GM19397 (cell line): ENCODE data around the gene DSCAML1.

Source experiments
- ATAC-seq: cut with Tn5 transposase; IDR thresholded peaks from one replicate; pipeline ENCODE4 v1.9.1; 2021; ENCODE audit warnings: mild to moderate bottlenecking, moderate library complexity; ENCODE audit not compliant: unreplicated experiment

The DSCAML1 gene

DNA sequence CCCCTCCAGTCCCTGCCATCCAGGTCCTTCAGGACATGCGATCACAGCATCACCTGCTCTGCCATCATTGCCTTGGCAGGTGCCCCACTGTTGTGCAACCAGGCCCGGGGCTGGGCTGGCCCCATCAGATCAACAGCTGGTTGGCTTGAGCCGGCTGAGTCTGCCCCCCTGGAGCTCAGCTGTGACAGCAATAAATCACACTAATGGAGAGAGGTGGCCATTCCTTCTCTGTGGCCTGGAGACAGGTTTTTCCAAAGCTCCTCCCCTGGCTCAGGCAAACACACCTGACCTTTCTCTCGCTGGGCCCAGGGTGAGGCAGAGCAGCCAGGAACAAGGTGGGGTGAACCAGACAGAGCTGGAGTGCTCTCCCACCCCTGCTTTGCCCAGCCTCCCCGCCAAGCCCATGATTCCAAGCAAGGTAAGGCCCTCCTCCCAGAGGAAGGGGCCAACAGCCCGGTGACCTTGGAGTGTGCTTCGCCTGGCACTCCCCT is 36.4 kb upstream of the DSCAML1 start:
- no peak for ATAC-seq

DNA sequence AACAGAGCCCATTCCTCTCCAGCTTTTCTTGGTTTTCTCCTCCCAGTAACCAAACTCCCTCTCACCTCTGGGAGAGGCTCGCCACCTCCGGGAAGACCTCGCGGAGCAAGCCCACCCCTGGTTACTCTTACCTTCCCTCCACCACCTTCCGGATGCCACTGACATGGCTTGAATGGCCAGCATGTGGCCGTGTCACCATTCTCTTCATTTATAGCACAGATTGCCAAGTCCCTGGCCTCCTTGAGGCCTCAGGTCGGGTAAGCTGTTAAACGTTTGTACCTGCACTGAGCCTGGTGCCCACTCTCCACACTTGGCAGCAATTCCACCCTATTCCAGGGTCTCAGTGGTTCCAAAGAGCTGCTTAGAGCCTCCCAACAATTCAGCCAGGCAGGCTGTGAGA is 35.5 kb upstream of the DSCAML1 start:
- ATAC-seq = no peak

DNA sequence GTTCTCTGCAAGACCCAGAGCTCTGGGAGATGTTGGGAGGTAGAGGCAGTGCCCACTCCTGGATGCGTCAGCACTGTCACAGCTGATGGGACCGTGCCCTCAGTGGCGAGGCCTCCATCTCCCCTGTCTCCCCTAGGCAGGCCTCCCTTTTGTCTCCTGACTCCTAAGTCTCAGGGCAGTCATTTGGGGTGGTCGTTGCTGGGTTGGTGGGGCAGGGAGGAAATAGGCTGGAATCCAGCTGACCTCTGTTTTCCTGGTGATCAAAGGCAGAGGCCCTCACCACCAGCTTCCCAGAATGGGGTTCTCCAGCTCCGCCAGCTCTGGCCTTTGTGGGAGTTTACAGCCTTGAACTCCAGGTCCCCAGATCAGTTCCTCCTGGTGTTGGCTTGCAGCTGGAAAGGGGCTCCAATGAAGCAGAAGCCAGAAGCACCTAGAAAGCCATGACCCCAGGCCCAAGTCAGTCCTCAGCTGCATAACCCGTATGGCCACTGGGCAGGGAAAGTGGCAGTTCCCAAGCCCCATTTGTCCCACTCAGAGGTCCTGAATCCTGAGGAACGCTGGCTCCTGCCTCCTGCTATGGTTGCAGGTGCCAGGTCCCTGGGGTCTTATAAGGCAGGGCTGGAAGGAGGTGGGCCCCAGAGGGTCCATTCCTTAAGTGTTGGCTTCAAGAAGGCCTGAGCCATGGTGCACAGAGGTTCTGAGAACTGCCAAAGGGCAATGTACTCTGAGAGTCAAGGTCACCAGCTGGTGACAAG is 34.8 kb upstream of the DSCAML1 start:
- ATAC-seq = no peak

DNA sequence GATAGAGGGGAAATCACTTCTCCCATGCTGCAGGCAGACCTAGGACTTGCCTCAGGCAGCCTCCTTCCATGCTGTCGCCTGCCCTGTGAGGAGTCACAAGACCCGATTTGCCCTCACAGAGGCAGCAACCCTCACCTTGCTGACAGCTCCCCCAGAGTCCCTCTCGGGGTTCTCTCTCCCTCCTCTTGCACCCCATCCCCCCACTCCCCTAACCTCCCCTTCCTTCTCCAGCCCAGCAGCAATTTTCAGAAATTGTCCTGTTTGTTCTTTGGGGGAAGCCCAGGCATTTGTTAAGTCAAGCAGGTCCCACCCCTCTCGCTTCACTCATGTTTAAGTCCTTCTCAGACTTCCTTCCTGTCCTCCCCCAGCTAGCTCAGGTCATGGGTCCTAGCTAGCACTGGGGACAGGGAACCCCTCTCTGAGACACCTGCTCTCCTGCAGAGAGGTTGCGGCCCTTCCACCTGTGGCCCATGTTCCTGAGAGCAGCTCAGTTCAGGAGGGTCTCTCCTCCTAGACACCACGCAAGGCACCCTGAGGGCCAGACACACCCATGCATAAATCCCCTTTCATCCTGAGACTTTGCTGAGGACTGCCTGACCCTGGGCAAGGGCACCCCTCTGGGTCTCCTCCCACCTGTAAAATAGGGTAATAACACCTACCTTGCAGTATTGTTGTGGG is 33.8 kb upstream of the DSCAML1 start:
- ATAC-seq = no peak

DNA sequence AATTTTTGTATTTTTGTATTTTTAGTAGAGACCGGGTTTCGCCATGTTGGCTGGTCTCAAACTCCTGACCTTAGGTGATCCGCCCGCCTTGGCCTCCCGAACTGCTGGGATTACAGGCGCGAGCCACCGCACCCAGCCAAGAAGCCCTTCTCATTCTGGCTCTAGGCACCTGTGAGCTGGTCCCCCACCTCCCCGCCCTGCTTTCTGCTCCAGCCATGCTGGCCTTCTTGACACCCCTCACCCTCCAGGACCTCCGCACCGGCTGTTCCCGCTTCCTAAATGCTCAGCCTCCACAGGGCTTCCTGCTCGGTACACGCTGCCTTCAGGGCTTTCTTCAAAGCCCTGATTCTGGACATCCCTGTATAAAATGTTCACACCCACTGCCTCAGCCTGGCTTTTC is 33.1 kb upstream of the DSCAML1 start:
- no peak for ATAC-seq

DNA sequence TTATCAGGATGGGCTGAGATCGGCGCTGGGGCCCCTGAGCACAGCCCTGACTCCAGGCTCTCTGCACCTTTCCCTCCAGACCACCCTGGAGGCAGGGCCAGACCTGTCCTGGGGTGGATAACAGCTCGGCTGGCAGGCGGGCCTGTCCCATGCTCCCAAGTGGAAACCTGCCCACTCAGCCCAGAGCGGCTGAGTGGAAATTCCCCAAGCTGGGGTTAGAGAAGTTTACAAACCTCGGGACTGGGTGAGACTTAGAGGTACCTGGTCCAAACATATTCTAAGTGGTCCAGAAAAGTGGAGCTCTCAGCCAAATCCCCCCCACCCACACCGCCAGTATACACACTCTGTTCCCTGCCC is 32.3 kb upstream of the DSCAML1 start:
- no peak for ATAC-seq

DNA sequence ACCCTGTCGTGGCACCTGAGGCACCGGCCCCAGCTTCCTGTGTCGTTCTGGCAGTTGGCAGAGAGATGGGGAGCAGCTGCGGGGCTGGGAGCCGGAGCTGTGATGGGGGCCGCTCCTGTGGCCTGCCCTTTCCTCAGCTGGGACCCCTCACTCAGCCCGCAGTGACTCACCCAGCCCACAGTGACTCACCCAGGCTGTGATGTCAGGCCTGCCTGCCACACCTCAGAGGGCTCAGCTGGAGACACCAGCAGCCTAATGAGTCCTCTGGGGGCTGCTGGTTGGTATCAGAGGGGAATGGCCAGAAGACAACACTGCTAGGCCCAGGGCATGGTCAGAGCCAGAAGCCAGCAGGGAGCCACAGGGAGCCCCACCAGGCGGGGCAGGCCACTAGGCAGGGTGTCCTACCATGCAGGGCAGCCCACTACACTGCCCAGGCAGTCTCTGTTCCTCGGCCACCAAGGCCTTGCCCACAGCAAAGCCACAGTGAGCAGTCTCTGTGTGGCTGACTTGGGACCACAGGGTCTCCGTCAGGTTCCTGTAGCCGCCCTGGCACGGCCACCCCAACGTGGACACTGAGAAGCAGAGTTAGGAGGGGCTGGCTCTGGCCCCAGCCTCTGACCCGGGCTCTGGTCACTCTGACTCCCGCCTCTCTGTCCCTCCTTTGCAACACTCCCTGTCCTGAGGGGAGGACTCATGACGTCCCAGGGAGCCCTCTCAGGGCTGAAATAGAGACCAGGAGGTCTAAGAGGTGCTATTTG is 31.8 kb upstream of the DSCAML1 start:
- ATAC-seq = peak; percentile 59

DNA sequence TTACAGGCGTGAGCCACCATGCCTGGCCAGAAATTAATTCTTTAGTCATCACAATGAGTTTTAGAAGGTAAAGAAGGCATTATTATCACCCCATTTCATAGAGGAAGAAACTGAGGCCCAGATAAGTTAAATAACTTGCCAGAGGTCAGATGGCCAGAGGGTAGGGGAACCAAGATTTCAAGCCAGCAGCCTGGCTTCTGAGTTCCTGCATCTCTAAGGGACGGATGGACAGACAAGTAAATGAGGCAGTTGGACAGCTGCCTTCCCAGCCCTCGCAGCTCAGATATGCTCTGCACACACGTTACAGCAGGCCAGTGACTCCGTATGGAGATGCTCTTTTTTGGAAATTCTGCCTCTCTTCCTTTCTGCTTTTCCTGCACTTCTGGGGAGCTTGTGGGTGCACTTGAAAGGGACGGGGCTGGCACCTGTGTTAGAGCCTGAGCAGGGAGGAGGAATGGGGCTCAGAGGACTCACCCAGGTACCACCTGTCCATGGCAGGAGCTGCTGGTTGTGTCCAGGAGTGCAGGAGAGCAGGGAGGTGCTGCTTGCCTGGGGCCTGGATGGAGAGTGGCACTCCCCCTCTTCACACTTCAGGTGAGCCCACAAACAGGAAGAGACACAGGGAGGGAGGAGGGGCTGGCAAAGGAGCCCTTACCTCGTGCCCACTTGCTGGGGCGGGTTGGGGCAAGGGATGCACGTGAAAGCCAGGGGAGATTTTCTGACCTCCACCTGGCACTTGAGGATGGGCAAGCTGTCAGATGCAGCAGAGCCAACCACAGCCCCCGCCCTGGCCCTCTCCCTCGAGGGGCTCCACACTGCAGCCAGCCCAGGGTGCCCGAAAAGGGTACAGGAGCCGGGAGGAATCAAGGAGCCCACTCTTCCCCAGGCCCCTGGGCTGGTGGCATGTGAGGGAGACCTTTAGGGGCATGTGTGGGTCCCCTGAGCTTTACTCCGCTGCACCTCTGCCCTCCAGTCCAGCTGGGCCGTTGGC is 30.8 kb upstream of the DSCAML1 start:
- no peak for ATAC-seq

DNA sequence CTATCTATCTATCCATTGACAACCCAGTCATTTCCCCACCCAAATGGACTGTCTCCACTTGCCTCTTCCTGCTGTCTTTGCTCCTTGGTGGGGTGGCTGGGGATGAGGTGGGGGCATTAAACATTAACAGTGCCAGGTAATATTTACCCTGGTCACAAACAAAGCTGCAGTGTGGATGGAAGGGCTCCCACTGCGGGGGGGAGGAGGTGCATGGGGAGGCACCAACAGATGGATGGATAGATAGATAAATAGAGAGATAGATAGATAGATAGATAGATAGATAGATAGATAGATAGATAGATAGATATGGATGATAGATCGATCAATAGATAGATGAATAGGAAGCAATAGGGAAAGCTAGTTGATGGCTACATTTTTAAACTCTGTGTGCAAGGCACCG is 29.8 kb upstream of the DSCAML1 start:
- no peak for ATAC-seq

DNA sequence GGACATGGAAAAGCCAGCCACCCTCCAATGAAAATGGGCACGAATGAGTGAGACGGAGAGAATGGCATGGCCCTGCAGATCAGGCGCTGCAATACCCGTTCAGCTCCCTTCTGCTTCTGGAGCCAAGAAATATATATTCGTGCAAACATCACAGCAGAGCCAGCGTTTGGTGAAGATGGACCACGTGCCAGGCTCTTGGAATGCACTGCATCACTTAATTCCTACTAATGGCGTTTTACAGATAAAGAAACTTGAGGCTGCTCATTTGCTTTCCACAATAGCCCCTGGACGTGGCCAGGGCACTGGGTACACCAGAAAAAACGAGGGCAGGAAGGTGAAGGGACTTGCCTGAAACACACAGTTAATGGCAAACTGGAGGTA is 29.2 kb upstream of the DSCAML1 start:
- no peak for ATAC-seq

DNA sequence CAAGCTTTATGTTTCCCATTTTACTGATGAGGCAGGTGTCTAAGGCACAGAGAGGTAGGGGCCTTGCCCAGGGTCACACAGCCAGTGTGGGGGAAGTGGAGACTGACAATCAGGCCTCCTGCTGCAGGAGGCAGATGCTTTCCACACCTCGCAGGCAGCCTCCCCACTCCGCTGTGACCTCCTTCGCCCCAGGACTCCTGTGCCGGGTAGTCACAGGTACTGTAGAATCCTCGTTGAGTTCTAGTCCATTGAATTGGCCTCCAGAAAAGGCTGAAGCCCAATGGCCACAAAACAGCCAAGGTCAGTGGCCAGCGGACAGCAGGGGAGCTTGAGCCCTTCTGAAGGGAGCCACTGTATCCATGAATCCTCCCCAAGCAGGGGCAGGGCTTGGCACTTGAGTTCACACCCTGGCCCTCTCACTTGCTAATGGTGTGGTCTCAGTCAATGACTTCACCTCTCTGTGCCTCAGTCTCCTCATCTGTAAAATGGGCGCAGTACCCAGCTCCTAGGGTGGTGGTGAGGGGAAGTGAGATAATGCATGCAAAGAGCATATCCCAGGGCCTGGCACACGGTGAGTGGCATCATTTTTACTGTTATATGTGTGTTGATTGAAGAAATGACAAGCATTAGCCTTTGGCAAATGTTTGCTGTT is 28.6 kb upstream of the DSCAML1 start:
- ATAC-seq = no peak

DNA sequence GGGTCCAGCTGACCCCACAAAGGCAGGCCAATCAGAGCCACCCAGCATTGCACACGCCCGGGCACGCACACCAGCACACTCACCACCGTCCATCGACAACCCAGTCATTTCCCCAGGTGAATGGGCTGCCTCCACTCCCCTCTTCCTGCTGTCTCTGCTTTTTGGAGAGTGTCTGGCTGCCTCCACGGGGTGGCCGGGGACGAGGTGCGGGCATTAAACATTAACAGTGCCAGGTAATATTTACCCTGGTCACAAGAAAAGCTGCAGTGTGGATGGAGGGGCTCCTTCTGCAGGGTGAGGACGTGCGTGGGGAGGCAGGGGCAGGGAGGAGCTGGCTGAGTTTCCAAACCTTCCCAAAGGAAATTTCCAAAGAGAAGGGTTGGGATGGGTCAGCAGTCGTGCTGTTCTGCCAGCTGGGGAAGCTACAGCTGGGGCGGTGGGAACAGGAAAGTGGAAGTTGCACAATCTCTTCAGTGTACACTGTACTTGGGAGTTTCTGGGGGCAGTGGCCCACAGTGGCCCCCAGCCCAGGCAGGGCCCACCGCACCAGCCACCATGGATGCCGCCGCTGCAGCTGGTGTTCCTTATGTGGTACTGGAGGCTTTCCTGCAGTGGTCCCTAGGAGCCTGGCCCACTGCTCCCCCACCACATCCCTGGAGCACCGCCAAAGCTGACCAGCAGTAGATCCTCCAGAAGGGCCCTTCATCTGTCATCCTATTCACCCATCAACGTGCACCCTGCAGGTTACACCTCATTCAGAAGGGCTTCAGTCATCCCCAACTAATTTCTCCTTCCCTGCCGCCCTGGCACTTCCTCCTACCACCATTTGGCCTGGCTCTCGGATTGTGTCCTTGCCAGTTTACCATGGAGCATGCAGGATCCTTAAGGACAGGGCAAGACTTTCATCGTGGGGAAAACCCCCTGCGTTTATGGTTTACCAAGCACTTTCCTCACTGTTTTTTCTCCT is 27.8 kb upstream of the DSCAML1 start, which contains the start of gene FXYD2:
FXYD2 (minus strand) TSS at position 174 of the 967 bp plus-strand sequence; CDS start at position 108, 66 bp downstream.
- no peak for ATAC-seq

DNA sequence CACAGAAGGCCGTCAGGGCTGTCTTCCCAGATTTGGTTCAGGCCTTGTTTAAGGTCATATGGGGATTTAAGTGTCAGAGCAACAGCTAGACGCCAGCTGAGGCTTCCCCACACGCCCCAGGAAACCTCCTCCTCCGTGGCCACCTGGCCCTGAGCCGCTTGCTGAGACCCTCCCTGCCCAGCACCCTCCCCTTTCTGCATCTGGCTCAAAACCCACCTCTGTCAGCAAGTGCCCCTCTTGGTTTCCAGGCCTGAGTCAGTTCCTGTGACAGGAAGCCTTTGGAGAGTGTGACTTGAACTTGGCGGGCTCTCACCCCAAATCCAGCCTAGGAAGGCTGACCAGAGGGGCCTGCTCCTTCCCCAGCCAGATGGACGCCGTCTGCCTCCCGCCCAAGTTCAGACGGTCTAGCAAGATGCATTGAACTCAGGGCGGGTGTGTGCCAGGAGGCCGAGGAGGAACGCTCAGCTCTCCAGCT is 27.0 kb upstream of the DSCAML1 start:
- ATAC-seq = no peak

DNA sequence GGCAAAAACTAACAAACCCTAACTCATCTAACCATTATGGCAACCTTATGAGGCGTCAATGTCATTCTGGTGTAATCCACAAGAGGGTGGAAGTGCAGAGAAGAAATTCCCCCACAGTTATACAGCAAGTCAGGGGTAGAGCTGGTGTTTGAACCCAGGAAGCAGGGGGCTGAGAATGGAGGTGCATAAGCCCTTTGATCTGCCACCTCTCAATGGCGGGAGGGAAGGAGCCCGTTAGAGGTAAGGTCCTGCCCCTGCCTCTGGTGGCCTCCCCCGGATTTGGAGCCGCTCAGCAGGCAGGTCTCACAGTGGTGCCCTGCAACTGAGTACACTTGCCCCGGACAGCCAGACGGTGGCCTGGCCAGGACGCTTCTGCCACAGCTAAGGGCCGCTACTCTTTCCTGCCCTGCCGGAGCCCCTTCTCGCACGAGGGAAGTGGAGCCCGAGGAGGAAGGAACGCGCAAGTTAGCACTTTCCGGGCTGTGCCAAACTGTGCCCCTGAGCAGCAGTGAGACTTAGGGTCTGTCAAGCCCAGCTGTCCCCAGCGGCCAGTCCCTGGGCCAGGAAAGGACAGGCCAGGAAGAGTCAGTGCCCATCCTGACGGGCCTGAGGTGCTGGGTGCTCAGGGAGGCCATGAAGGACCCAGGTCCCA is 26.4 kb upstream of the DSCAML1 start:
- ATAC-seq = no peak

DNA sequence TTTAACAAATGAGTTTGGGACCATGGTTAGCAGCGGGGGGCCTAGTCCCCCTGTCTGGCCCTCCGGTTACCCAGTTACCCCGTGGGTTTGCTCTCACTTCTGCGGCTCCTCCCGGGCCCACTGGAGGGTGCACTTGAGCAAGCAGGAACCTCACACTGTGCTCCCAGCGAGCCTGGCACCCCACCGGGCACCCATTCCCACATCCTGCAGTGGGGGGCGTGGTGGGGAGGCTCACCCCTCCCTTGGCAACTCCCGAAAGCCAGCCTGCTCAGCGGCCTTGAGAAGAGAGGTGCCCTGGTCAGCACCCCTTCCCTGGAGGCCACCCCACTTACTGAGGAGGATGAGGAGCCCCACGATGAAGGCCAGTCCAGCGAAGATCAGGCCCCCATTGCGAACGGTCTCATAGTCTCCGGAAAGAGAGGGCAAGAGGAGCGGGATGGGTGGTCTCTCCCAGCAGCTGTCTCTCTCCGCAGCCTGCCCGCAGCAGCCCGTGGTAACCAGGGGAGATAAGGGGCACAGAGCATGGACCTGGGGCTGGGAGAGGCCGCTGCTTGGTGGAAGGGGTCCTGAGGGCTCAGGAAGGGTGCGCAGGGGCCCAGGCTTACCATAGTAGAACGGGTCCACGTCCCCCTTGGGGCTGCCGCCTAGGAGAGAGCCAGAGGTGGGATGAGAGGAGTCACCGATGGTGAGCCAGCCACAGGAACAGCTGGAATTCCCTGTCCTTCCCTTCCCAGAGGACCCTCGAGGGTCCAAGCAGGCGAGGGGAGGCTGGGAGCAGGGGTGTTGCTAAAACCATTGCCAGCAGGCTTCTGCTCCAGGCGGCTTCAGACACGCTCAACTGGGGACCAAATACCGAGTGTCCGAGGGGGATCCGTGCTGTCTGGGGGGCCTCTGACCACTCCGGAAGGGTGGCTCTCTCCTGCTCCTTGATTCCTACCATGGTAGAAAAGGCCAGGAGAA is 25.3 kb upstream of the DSCAML1 start:
- ATAC-seq = no peak

DNA sequence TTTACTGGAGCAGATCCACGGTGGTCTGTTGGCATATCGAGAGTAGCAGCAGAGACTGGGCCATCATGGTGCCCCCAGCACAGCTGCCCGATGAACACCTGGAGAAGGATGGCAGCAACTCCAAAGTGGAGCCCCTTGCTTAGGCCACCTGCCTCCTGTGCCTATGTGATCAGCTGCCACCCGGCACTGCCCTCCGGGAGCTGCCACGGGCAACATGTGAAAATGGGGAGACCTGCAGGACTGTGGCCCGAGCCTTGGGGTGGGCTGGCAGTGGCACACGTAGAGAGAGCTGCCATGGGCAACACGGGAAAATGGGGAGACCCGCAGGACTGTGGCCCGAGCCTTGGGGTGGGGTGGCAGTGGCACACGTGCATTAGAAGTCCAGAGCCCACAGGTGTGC is 24.4 kb upstream of the DSCAML1 start:
- no peak for ATAC-seq

DNA sequence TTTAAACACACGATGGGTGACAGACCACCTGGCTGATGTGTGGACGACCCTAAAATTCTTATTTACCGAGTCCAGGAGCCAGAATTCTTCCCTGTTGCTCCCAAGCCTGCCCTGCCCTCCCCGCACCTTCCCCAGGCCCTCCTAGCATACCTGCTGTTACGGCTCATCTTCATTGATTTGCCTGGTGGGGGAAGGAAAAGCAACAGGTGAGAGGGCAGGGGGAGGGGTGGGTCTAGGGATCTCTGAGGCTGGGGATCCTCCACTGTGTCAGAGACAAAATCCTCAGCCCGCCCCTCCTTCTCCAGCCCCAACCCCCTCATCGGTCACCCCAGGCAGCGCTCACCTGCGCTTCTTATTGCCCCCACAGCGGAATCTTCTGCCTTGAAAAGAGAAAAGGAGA is 23.5 kb upstream of the DSCAML1 start:
- no peak for ATAC-seq
